Measurements from ENCODE around the gene HSD17B12.

DNA sequence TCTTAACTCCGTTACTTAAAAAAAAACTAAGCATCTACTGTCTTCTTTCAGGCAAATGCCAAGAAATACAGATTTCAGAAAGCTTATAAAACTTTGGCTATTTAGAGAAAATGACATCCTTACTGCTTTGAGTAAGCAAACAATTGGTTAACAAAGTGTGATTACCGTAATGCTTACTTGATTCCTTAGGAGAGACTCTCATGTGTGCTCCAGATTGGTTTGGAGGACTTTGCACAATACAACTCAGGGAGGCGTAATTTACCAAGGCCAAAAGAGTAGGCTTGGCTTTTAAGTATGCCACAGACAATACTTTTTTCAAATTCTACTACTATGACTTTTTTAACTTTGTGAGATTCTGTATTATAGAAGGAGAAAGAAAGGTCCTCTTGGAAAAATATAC lies 123.2 kb downstream of the HSD17B12 start:
- TF ChIP-seq POLR2AphosphoS5 (IDR thresholded peaks at IDR 0.05) (no peak), POLR2A (IDR thresholded peaks at IDR 0.05) (no peak)
- TF ChIP-seq, protein P1, sequence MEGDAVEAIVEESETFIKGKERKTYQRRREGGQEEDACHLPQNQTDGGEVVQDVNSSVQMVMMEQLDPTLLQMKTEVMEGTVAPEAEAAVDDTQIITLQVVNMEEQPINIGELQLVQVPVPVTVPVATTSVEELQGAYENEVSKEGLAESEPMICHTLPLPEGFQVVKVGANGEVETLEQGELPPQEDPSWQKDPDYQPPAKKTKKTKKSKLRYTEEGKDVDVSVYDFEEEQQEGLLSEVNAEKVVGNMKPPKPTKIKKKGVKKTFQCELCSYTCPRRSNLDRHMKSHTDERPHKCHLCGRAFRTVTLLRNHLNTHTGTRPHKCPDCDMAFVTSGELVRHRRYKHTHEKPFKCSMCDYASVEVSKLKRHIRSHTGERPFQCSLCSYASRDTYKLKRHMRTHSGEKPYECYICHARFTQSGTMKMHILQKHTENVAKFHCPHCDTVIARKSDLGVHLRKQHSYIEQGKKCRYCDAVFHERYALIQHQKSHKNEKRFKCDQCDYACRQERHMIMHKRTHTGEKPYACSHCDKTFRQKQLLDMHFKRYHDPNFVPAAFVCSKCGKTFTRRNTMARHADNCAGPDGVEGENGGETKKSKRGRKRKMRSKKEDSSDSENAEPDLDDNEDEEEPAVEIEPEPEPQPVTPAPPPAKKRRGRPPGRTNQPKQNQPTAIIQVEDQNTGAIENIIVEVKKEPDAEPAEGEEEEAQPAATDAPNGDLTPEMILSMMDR (IDR thresholded peaks at IDR 0.05) = no peak
